Measurements from ENCODE around the gene CD164. TPM values are rescaled to one million over a fixed set of nuclear protein-coding genes. Genes with fewer than 3 reads are reported as not detected.

Gene CD164
- total RNA-seq, 1 donor, result 352 TPM

Other genes with a start within 250 kb of the CD164 start
- gene PPIL6, start 58.2 kb upstream of the CD164 start, total RNA-seq, result 2.7 TPM
- 33.4 TPM for gene SMPD2, start 58.3 kb upstream of the CD164 start, total RNA-seq
- 112 TPM for gene MICAL1, start 73.3 kb upstream of the CD164 start, total RNA-seq
- 6.7 TPM for gene ZBTB24, start 100.8 kb upstream of the CD164 start, total RNA-seq

Data from hematopoietic multipotent progenitor cell (in vitro differentiated cells).